ENCODE results near the gene NQO1. TPM values are rescaled to one million over a fixed set of nuclear protein-coding genes. Genes with fewer than 3 reads are reported as not detected.

The NQO1 gene
- 16.5 TPM for total RNA-seq

DNA sequence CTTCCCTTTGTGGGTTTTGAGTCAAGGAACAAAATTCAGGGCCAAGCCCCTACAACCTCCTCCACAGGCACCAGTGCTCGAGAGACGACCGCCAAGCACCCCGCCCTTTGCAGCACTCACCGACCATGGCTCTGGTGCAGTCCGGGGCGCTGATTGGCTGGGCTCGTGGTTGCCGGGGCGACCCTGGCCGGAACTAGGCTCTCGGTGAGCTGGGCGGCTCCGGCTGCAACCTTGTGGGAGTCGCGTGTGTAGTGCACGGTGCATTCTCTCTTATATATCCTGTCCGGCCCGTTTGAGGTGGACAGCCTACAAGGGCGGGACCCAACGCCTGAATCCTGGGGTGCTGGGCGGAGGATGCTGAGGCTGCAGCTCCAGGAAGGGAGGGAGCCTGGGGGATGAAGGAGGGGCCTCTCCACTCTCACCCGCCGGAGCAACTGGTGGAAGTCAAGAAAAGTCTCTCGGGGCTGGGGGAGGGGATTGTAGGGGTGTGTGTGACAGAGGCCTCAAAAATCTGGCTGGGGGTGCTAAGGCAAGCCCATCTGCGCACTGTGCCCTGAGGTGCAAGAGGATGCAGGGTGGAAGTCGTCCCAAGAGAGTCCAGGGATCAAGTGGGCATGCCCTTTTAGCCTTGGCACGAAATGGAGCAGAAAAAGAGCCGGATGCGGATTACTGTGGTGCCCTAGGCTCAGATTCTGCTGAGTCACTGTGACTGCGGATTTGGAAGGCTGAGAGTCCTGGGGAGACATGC lies at the start of gene NQO1:
NQO1 (minus strand) TSS at position 248 of the 748 bp plus-strand sequence; CDS start at position 127, 121 bp downstream.

DNA sequence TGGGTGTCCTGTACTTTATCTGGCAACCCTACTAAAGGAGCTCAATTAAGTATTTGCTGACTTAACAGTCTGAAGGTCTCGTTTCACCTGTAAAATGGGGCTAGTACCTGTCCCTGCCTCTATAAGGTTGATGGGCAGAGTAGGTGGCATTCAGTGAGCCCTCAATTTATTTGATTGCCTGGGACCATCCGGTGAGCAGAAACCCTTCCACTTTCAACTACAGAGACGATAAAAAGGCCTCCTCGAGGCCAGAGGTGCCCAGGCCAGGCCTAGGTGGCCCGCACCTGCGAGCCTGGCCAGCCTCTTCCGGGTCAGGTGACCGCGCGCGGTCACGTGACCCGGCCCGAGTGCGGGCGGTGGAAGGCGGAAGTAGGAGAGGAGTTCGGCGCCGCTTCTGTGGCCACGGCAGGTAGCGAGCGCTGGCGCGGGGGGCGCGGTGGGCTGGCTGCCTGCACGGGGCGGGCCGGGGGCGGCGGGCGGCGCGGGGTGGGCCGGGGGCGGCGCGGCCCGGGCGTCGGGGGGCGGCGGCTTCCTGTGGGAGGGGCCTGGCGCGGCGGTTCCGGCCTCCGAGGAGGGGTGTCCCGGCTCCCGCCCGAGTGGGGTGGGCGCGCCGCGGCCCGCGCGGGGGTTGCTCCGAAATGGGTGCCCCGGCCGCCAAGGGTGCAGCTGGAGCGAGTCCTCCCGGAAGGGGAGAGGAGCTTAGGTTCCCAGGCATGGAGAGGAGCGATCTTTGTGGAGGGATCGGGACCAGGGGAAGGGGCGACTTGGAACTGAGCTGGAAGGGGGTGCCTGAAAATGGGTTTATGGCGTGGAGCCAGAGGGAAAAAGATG lies 35.8 kb upstream of the NQO1 start, which contains the start of gene WWP2:
WWP2 (plus strand) TSS at position 350 of the 831 bp plus-strand sequence. CDS start 24,679 bp downstream, outside the sequence.

DNA sequence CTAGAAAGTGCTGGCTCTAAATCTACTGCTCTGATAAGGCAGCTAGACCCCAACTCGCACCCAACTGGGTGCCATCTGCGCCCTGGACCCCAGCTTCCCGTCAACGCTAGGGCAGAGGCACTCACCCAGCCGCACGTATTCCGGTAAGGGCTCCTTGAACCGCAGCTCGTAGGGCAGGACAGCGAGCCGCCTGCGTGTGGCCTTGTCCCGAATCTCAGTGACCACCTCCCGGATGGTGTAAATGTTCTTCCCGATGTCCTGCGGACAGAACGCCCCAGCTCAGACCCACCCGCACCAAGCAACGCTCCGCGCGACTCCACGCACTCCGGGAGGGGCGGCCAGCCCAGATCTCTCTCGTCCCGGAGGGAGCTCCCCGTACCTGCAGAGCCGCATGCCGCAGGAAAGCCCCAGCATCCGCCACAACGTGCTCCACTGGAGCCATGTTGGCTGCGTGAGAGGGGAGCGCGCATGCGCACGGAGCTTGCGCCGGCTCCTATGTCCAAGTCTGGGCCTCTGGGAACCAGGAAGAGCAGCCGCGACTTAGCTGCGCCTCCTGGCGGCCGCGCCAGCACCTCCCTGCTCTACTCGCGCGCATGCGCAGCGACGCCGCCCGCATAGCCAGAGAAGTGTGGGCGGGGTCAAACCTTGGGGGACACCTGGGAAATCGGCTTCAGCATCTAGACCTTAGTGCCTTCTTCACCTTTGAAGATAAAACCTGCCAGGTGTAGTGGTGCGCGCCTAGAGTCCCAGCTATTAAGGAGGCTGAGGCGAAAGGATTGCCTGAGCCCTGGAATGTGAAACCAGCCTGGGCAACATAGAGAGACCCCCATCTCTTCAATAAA lies 28.3 kb upstream of the NQO1 start, which contains the start of gene NOB1:
NOB1 (minus strand) TSS at position 458 of the 842 bp plus-strand sequence; CDS start at position 442, 16 bp downstream.

Other genes starting within 250 kb of the NQO1 start
- 85.5 TPM for gene NFAT5, start 160.6 kb downstream of the NQO1 start, total RNA-seq
- gene NOB1, start 28.4 kb upstream of the NQO1 start, total RNA-seq, result 27.3 TPM
- gene WWP2, start 35.8 kb upstream of the NQO1 start, total RNA-seq, result 45.2 TPM
- 56.1 TPM for gene CLEC18A, start 224.8 kb upstream of the NQO1 start, total RNA-seq